ENCODE data around the gene C1D.

- TF ChIP-seq POLR2A (IDR thresholded peaks at IDR 0.05): no peak
- no peak for TF ChIP-seq CTCF (IDR thresholded peaks at IDR 0.05)
Measured at GRCh38 chr2:68083346-68083745, 20.5 kb upstream of the C1D start.

Measured in thyroid gland (tissue), 4 donors.